Glutamatergic neuron (in vitro differentiated cells): ENCODE results near the gene HACD2. TPM values are rescaled to one million over a fixed set of nuclear protein-coding genes. Genes with fewer than 3 reads are reported as not detected.

Experiments
- DNase-seq: peaks from one replicate; pipeline ENCODE4 v3.0.0; 2022
- H3K27ac Mint-ChIP-seq: one replicate; pipeline ENCODE4 v1.8.0; 2020; ENCODE audit warnings: mild to moderate bottlenecking, mixed read lengths, inconsistent platforms; ENCODE audit not compliant: unreplicated experiment
- H3K27me3 Mint-ChIP-seq: one replicate; pipeline ENCODE4 v1.8.0; 2020; ENCODE audit warnings: mild to moderate bottlenecking, moderate library complexity, mixed read lengths, inconsistent platforms; ENCODE audit not compliant: unreplicated experiment
- H3K36me3 Mint-ChIP-seq: one replicate; pipeline ENCODE4 v1.8.0; 2020; ENCODE audit warnings: mild to moderate bottlenecking, mixed read lengths, inconsistent platforms; ENCODE audit not compliant: unreplicated experiment
- H3K4me1 Mint-ChIP-seq: one replicate; pipeline ENCODE4 v1.8.0; 2020; ENCODE audit warnings: mild to moderate bottlenecking, low read depth, mixed read lengths, inconsistent platforms; ENCODE audit not compliant: unreplicated experiment
- H3K4me3 Mint-ChIP-seq: one replicate; pipeline ENCODE4 v1.8.0; 2020; ENCODE audit warnings: mild to moderate bottlenecking, mixed read lengths, inconsistent platforms; ENCODE audit not compliant: unreplicated experiment
- H3K9me3 Mint-ChIP-seq: one replicate; pipeline ENCODE4 v1.8.0; 2020; ENCODE audit warnings: mild to moderate bottlenecking, moderate library complexity, mixed read lengths, inconsistent platforms; ENCODE audit not compliant: unreplicated experiment
- CTCF ChIP-seq: fragments of 200-600 bp; sonication (generic); IDR thresholded peaks from one replicate; pipeline ENCODE4 v1.5.0; 2021; ENCODE audit not compliant: partially characterized antibody, unreplicated experiment
- total RNA-seq: library from RNA; stranded (reverse); fragmentation: NEBNext Ultra II Directional; extraction: Animal tissue kit (Norgen Biotek cat#: 25700); gene quantifications from one replicate; pipeline ENCODE4 v1.2.1, GENCODE V29; 2021; ENCODE audit not compliant: unreplicated experiment

The HACD2 gene
- total RNA-seq, 1 donor from 2014 or later = 6.9 TPM

DNA sequence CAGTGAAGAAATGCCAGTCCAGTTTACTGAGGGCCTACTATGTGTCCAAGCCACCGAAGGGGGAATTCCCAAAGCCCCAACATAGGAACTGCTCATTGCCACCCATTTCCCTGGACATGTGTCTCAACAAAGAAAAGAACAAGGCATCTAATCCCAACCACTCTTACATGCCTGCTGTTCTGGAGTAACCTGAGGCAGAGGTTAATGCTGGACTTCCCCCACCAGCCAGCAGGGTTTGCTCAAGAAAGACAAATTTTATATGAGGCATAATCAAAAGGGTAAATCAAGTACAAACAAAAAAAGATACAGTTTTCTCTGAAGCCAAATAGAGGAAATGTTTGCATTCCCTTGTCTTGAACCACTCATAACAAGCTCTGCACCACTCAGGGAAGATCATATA is 140.1 kb downstream of the HACD2 start:
- Mint-ChIP-seq H3K36me3 (peaks cover 5% of the 10 kb centered on the region), H3K9me3 (peaks cover 5% of the 10 kb centered on the region), H3K4me1 (peaks cover 5% of the 10 kb centered on the region), H3K4me3 (no peak overlapping the region), H3K27me3 (peaks cover 26% of the 10 kb centered on the region), H3K27ac (no peak overlapping the region)
- no peak for DNase-seq
- peak; percentile 27 for TF ChIP-seq CTCF

DNA sequence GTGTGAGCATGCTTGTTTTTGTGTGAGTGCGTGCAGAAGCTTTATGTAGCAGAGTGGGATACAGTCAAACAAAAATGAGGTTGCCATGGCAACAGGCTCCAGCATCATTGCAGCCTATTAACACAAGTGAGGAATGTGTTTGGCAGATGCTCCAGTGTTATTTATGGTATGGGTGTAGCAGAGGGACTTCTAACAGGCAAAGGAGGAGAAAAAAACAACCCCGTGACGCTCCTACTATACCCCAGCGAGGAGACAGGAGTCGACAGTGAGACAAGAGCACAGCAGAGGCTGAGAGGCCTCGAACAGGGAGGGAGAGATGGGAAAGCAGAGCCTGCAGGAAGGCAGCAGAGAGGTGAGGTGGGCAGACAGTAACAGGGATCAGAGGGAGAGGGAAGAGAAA is 140.8 kb downstream of the HACD2 start:
- Mint-ChIP-seq H3K4me3 (no peak overlapping the region), H3K36me3 (peaks cover 5% of the 10 kb centered on the region), H3K27me3 (peaks cover 26% of the 10 kb centered on the region), H3K4me1 (peaks cover 5% of the 10 kb centered on the region), H3K9me3 (peaks cover 5% of the 10 kb centered on the region), H3K27ac (no peak overlapping the region)
- TF ChIP-seq CTCF = no peak
- DNase-seq = no peak

DNA sequence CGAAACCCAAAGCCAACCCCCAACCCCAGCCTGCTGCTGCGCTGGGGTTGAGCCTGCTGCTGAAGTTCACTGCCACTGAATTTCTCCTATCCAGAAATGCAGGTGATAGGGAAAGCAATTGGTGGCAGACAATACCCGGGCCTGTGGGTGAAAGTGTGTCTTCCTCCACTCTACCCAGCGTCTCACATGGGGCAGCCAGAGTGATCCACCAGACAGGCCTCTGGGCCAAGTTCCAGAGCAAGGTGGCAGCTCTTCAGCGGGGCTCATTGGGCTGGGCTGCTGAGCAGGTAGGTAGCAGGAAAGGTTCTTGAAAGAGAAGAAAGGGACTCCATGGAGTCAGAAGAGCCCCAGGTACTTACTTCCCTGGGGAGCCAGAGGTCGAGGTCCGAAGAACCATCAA is 141.9 kb downstream of the HACD2 start:
- DNase-seq = no peak
- H3K4me3 Mint-ChIP-seq = no peak overlapping the region
- peaks cover 5% of the 10 kb centered on the region for H3K36me3 Mint-ChIP-seq
- no peak for TF ChIP-seq CTCF
- no peak overlapping the region for H3K27ac Mint-ChIP-seq
- H3K9me3 Mint-ChIP-seq = peaks cover 5% of the 10 kb centered on the region
- peaks cover 5% of the 10 kb centered on the region for H3K4me1 Mint-ChIP-seq
- peaks cover 26% of the 10 kb centered on the region for H3K27me3 Mint-ChIP-seq

GRCh38 chr3:123442125-123442524 is 142.7 kb downstream of the HACD2 start:
- Mint-ChIP-seq H3K4me1 (peaks cover 5% of the 10 kb centered on the region), H3K4me3 (no peak overlapping the region), H3K27ac (no peak overlapping the region), H3K9me3 (peaks cover 5% of the 10 kb centered on the region), H3K27me3 (peaks cover 26% of the 10 kb centered on the region), H3K36me3 (peaks cover 5% of the 10 kb centered on the region)
- DNase-seq = no peak
- TF ChIP-seq CTCF = no peak

Other genes starting within 250 kb of the HACD2 start
- gene ADCY5, start 136.0 kb downstream of the HACD2 start, total RNA-seq = 2.1 TPM